Measurements from ENCODE around the gene SLC7A1.

- no peak for TF ChIP-seq POLR2A (IDR thresholded peaks at IDR 0.05; ENCODE audit: low read depth, low read length)
- TF ChIP-seq MAFK (IDR thresholded peaks at IDR 0.05; ENCODE audit: low read depth, low read length) = no peak
- no peak for TF ChIP-seq RAD21 (IDR thresholded peaks at IDR 0.05; ENCODE audit: low read length)
- TF ChIP-seq CTCF (conservative IDR thresholded peaks at IDR 0.05; ENCODE audit: low read depth, low read length) = no peak
- no peak for TF ChIP-seq SMC3 (IDR thresholded peaks at IDR 0.05; ENCODE audit: low read depth, low read length)
Measured at GRCh38 chr13:29547153-29547552, 48.3 kb downstream of the SLC7A1 start.
